IMR-90 (cell line): ENCODE measurements around the gene AMER2.

Experiments used
- BHLHE40 ChIP-seq: fragments of 150-350 bp; IDR thresholded peaks from 2 replicates; pipeline ENCODE4 v1.6.1; 2016; ENCODE audit warnings: mild to moderate bottlenecking, low read depth, low read length
- MAFK ChIP-seq: IDR thresholded peaks from 2 replicates; pipeline ENCODE4 v1.6.1; 2012; ENCODE audit warnings: low read depth, low read length, improper control_type of control experiment
- POLR2A ChIP-seq: IDR thresholded peaks from 2 replicates; pipeline ENCODE4 v1.6.1; 2012; ENCODE audit warnings: mild to moderate bottlenecking, low read depth, low read length
- RAD21 ChIP-seq: IDR thresholded peaks from 2 replicates; pipeline ENCODE4 v1.6.1; 2012; ENCODE audit warnings: low read length, improper control_type of control experiment
- RFX5 ChIP-seq: IDR thresholded peaks from 2 replicates; pipeline ENCODE4 v1.8.0; 2012; ENCODE audit warnings: low read depth, mild to moderate bottlenecking, low read length, moderate library complexity
- TF ChIP-seq, protein P1 (sequence below): conservative IDR thresholded peaks from 2 replicates; pipeline ENCODE4 v1.5.1; 2012; ENCODE audit warnings: mild to moderate bottlenecking, low read depth, low read length, improper control_type of control experiment

DNA sequence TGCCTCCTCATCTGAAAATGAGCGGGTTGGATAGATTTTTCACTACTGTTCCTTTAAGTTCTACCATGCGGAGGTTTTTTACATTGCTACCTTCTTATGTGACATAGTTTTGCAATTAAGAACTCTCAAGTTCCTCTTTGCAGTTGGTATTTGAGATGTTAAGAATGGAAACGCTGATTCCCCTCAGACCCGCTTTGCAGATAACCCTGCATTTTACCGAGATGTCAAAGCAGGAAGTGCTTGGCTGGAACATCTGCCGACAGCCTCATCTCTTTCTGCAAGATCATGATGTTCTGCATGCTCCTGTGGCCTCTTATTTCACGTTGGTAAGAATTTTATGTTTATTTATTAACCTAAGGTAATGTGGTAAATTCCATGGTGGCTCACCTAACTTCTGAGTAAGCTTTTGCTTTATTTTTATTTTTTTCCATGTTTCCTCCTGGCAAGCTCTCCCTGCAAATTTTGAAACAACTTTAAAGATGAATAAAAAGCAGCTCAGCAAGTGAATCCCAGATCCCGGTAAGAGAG is 53.6 kb downstream of the AMER2 start:
- TF ChIP-seq BHLHE40, result no peak
- TF ChIP-seq, protein P1, sequence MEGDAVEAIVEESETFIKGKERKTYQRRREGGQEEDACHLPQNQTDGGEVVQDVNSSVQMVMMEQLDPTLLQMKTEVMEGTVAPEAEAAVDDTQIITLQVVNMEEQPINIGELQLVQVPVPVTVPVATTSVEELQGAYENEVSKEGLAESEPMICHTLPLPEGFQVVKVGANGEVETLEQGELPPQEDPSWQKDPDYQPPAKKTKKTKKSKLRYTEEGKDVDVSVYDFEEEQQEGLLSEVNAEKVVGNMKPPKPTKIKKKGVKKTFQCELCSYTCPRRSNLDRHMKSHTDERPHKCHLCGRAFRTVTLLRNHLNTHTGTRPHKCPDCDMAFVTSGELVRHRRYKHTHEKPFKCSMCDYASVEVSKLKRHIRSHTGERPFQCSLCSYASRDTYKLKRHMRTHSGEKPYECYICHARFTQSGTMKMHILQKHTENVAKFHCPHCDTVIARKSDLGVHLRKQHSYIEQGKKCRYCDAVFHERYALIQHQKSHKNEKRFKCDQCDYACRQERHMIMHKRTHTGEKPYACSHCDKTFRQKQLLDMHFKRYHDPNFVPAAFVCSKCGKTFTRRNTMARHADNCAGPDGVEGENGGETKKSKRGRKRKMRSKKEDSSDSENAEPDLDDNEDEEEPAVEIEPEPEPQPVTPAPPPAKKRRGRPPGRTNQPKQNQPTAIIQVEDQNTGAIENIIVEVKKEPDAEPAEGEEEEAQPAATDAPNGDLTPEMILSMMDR, result no peak
- TF ChIP-seq RAD21, result no peak
- TF ChIP-seq MAFK, result no peak
- no peak for TF ChIP-seq POLR2A
- no peak for TF ChIP-seq RFX5
